GM19324 (cell line): Measurements from ENCODE around the gene FUT4.

Experiments used
- ATAC-seq: cut with Tn5 transposase; IDR thresholded peaks from one replicate; pipeline ENCODE4 v1.9.1; 2021; ENCODE audit warnings: mild to moderate bottlenecking, moderate library complexity; ENCODE audit not compliant: unreplicated experiment, low FRiP score

Gene FUT4

GRCh38 chr11:94597896-94598295 is 54.2 kb downstream of the FUT4 start:
- ATAC-seq = no peak
